MCF 10A (cell line): ENCODE results near the gene TMEM186. TPM values are rescaled to one million over a fixed set of nuclear protein-coding genes. Genes with fewer than 3 reads are reported as not detected.

Experiments
- BruUV-seq: library from RNA; stranded (reverse); fragments of 400-500 nt; replicated peaks from 2 replicates; lab custom pipeline; 2021; lab: Mats Ljungman, UMichigan
- CTCF ChIA-PET: fragments of 300-600 bp; sonication (Branson Sonifier 250); formaldehyde crosslinking; extraction: SDS; loops from one replicate; lab custom pipeline; 2021; ENCODE audit warnings: antibody characterized with exemption, inconsistent platforms; lab: Yijun Ruan, JAX
- POLR2A ChIA-PET: fragments of 300-600, 350-650 bp; sonication (Branson Sonifier 250); formaldehyde crosslinking; extraction: SDS; loops from one replicate; lab custom pipeline; 2020; ENCODE audit warnings: antibody characterized with exemption, inconsistent platforms; lab: Yijun Ruan, JAX
- DNase-seq: peaks from one replicate; pipeline ENCODE4 v3.0.0-alpha.2; 2018; ENCODE audit not compliant: unreplicated experiment
- H3K27ac Mint-ChIP-seq: one replicate; pipeline ENCODE4 v1.8.0; 2022; ENCODE audit warnings: mild to moderate bottlenecking, low read depth, mixed read lengths; ENCODE audit not compliant: unreplicated experiment
- H3K27me3 Mint-ChIP-seq: one replicate; pipeline ENCODE4 v1.8.0; 2022; ENCODE audit warnings: mixed read lengths; ENCODE audit not compliant: insufficient read depth, unreplicated experiment
- H3K36me3 Mint-ChIP-seq: one replicate; pipeline ENCODE4 v1.8.0; 2022; ENCODE audit warnings: mild to moderate bottlenecking, moderate library complexity, mixed read lengths; ENCODE audit not compliant: insufficient read depth, unreplicated experiment
- H3K4me1 Mint-ChIP-seq: one replicate; pipeline ENCODE4 v1.8.0; 2022; ENCODE audit warnings: mixed read lengths; ENCODE audit not compliant: insufficient read depth, unreplicated experiment
- H3K4me3 Mint-ChIP-seq: one replicate; pipeline ENCODE4 v1.8.0; 2022; ENCODE audit warnings: mild to moderate bottlenecking, moderate library complexity, mixed read lengths; ENCODE audit not compliant: unreplicated experiment
- H3K9me3 Mint-ChIP-seq: one replicate; pipeline ENCODE4 v1.8.0; 2022; ENCODE audit warnings: mixed read lengths; ENCODE audit not compliant: unreplicated experiment
- CTCF ChIP-seq: fragments of 200-600 bp; IDR thresholded peaks from one replicate; pipeline ENCODE4 v1.8.0; 2022; ENCODE audit warnings: antibody characterized with exemption, mild to moderate bottlenecking; ENCODE audit not compliant: unreplicated experiment
- intact Hi-C: fragments of 100-400 bp; cut with micrococcal nuclease; formaldehyde crosslinking; loops from 2 replicates; pipeline ENCODE4 v1.14.1; 2022
- total RNA-seq: library from RNA; stranded (reverse); gene quantifications from 2 replicates; pipeline ENCODE4 v1.2.3, GENCODE V29; 2022

The TMEM186 gene
- total RNA-seq, 1 experiment from 2014 or later = 12.9 TPM

- DNase-seq = no peak
- Mint-ChIP-seq H3K9me3 (no peaks in the 10 kb centered on the region), H3K4me1 (no peaks in the 10 kb centered on the region), H3K27ac (no peak overlapping the region), H3K27me3 (no peaks in the 10 kb centered on the region), H3K4me3 (no peak overlapping the region), H3K36me3 (no peaks in the 10 kb centered on the region)
- intact Hi-C loops = no loop called here
- TF ChIP-seq CTCF = no peak
- POLR2A ChIA-PET = no interaction called here
- BruUV-seq = no TSS peak
- CTCF ChIA-PET = interaction anchor here (0.5 kb wide), 1 partner anchor 163 kb away, joined by 6 read pairs; no protein-coding TSS in a partner anchor
These were observed 29.2 kb downstream of the TMEM186 start for GRCh38 chr16:8768283-8768682.

DNA sequence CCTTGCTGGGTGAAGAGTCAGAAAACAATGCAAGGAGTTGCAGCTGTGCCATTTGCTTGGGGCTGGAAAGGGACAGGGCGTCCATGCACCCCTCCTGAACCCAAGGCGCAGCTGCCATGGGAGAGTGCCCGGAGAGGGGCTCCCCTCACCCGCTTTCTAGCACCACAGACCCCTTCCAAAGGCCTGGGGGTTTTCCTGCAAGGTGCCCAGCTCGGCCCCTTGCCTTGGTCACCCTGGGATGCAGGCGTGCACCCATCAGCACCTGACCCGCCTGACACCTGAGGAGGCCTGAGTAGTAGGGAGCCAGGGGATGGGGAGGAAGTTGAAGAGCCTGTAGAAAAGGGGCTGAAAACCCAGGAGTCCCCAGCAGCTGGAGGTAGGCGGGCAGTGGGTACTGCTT, 30.3 kb downstream of the TMEM186 start:
- ChIA-PET CTCF (interaction anchor here (0.6 kb wide), 2 partner anchors 58 to 241 kb away, joined by 3 read pairs; no protein-coding TSS in a partner anchor), POLR2A (no interaction called here)
- BruUV-seq = no TSS peak
- no peaks in the 10 kb centered on the region for H3K27me3 Mint-ChIP-seq
- no peaks in the 10 kb centered on the region for H3K4me1 Mint-ChIP-seq
- H3K27ac Mint-ChIP-seq = no peak overlapping the region
- no peaks in the 10 kb centered on the region for H3K36me3 Mint-ChIP-seq
- no peak for TF ChIP-seq CTCF
- intact Hi-C loops = no loop called here
- no peak for DNase-seq
- no peak overlapping the region for H3K4me3 Mint-ChIP-seq
- H3K9me3 Mint-ChIP-seq = no peaks in the 10 kb centered on the region

GRCh38 chr16:8764525-8765250, 32.8 kb downstream of the TMEM186 start:
- CTCF ChIA-PET = interaction anchor here (0.6 to 0.7 kb wide), 2 partner anchors 21 to 357 kb away, joined by 3 read pairs; no protein-coding TSS in a partner anchor
- no peak for TF ChIP-seq CTCF
- H3K36me3 Mint-ChIP-seq = no peaks in the 10 kb centered on the region
- no peak overlapping the region for H3K4me3 Mint-ChIP-seq
- POLR2A ChIA-PET = no interaction called here
- no peaks in the 10 kb centered on the region for H3K4me1 Mint-ChIP-seq
- H3K9me3 Mint-ChIP-seq = no peaks in the 10 kb centered on the region
- DNase-seq = no peak
- BruUV-seq = no TSS peak
- H3K27me3 Mint-ChIP-seq = no peaks in the 10 kb centered on the region
- H3K27ac Mint-ChIP-seq = no peak overlapping the region
- intact Hi-C loops = no loop called here

- CTCF ChIA-PET = interaction anchor here (0.7 to 2.1 kb wide), 2 partner anchors 21 to 28 kb away, joined by 3 to 4 read pairs; no protein-coding TSS in a partner anchor
- no peaks in the 10 kb centered on the region for H3K36me3 Mint-ChIP-seq
- intact Hi-C loops = no loop called here
- no peaks in the 10 kb centered on the region for H3K9me3 Mint-ChIP-seq
- H3K27me3 Mint-ChIP-seq = no peaks in the 10 kb centered on the region
- no peaks in the 10 kb centered on the region for H3K4me1 Mint-ChIP-seq
- no peak overlapping the region for H3K4me3 Mint-ChIP-seq
- no peak overlapping the region for H3K27ac Mint-ChIP-seq
- BruUV-seq = no TSS peak
- DNase-seq = no peak
- POLR2A ChIA-PET = interaction anchor here (1.0 kb wide), 1 partner anchor 8 kb away, joined by 3 read pairs; no protein-coding TSS in a partner anchor
- TF ChIP-seq CTCF = no peak
These were observed 33.5 kb downstream of the TMEM186 start for GRCh38 chr16:8763899-8764298.
